GM12874 (cell line): ENCODE data around the gene FNDC3A.

ENCODE experiments used
- TF ChIP-seq, protein P1 (sequence below): IDR thresholded peaks from 2 replicates; pipeline ENCODE4 v1.5.1; 2011; ENCODE audit warnings: low read depth, mild to moderate bottlenecking, control low read depth, low read length, moderate library complexity; ENCODE audit not compliant: insufficient read depth

Gene FNDC3A

DNA sequence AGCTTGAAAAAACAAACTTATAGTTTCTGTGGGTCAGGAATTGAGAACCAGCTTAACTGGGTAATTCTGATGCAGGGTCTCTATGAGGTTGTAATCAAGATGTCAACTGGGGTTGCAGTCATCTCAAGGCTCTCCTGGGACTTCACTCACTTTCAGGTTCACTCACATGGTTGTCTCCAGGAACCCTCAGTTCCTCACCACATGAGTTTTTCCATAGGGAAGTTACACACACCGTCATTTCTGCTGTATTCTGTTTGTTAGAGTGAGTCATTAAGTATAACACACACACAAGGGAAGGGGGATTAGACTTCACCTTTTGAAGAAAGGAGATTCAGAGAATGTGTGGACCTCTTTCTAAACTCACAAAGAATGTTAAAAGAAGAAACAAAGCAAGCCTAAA is 209.6 kb downstream of the FNDC3A start:
- TF ChIP-seq, protein P1, sequence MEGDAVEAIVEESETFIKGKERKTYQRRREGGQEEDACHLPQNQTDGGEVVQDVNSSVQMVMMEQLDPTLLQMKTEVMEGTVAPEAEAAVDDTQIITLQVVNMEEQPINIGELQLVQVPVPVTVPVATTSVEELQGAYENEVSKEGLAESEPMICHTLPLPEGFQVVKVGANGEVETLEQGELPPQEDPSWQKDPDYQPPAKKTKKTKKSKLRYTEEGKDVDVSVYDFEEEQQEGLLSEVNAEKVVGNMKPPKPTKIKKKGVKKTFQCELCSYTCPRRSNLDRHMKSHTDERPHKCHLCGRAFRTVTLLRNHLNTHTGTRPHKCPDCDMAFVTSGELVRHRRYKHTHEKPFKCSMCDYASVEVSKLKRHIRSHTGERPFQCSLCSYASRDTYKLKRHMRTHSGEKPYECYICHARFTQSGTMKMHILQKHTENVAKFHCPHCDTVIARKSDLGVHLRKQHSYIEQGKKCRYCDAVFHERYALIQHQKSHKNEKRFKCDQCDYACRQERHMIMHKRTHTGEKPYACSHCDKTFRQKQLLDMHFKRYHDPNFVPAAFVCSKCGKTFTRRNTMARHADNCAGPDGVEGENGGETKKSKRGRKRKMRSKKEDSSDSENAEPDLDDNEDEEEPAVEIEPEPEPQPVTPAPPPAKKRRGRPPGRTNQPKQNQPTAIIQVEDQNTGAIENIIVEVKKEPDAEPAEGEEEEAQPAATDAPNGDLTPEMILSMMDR, result no peak

- TF ChIP-seq, protein P1, result no peak
Measured at GRCh38 chr13:49190901-49191300, 215.2 kb downstream of the FNDC3A start.

GRCh38 chr13:49206641-49207040 is 230.9 kb downstream of the FNDC3A start:
- TF ChIP-seq, protein P1, result no peak

DNA sequence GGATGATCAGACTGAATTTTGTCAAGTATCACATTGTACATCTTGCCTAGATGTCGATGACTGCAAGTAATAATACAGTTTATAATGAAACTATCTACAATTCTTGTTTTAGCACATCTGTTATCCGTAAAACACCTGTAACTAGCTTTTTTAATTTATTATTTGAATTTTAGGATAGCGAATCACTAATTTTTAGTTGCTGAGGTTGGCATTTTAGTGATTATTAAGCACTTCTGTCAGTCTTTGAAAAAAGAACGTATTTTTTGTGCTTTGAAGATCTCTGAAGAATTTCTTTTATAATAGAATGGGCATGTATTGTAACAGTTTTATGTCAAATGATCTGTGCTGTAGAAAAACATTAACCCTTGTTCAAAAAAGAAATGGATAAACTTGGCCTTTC is 232.9 kb downstream of the FNDC3A start:
- TF ChIP-seq, protein P1, result no peak

DNA sequence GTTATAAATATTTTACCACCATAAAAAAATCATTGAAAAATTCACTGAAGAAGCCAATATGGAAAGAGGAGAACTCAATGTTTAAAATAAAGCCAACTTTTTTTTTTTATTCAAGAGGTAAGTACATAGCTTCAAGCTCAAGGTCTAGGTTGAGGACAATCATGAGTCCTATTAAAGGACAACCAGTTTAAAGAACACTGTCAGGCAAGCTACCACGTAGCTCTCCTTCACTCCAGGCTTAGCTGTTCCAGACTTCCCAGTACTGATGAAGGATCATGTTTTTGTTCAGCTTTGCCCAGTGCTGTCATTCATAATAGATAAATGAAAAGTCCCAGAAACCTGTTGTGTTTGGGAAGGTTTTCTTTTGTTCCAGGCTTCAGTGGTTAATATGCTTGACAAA is 234.4 kb downstream of the FNDC3A start:
- TF ChIP-seq, protein P1, result no peak

- TF ChIP-seq, protein P1, result no peak
Measured at GRCh38 chr13:49210669-49211068, 235.0 kb downstream of the FNDC3A start.

- TF ChIP-seq, protein P1, result no peak
Measured at GRCh38 chr13:49213539-49213938, 237.8 kb downstream of the FNDC3A start.
